ENCODE measurements around the gene USP30. TPM values are rescaled to one million over a fixed set of nuclear protein-coding genes. Genes with fewer than 3 reads are reported as not detected.

USP30 gene
- total RNA-seq, 1 experiment from 2014 or later, result 6.2 TPM

DNA sequence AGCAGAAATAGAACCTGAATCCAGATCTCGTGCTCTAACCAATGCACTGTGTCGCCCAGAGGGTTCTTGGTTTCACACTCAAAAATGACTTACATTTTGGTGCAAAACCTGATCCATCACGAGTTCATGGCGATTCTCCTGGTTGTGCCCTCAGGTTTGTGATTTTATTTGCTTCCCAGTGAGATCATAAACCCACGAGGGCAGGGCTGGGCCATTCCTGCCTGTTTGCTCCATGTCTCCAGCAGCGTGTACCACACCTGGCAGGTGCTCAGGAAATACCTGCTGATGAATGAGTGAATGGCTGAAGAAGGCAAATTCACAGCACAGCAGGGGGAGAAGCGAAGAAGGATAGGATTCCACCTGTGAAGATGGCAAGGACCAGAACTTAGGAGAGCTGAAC lies 73.4 kb downstream of the USP30 start:
- DNase-seq (ENCODE audit: low spot score), result no peak

DNA sequence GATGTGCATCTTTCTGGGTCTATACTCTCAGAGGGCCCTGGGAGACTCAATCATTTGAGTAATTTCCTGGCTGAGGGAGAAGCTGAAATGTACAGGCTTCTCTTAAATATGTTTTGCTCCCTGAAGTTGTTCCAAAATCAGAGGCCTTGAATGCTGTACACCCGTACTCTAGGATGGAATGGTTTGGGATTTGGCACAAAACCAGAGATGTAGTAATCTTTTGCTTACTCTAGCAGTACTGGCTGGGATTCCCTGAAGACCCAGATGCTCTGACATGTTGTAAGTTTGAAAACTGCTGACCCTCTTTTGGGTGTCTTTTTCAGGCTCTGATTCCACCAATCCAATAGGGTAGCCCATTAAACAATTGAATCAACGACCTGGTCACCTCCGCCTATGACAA lies 74.4 kb downstream of the USP30 start:
- no peak for DNase-seq (ENCODE audit: low spot score)

GRCh38 chr12:109127533-109128242 lies 75.3 kb downstream of the USP30 start:
- no peak for DNase-seq (ENCODE audit: low spot score)

GRCh38 chr12:109130297-109131153 lies 78.1 kb downstream of the USP30 start:
- DNase-seq (ENCODE audit: low spot score), result no peak

DNA sequence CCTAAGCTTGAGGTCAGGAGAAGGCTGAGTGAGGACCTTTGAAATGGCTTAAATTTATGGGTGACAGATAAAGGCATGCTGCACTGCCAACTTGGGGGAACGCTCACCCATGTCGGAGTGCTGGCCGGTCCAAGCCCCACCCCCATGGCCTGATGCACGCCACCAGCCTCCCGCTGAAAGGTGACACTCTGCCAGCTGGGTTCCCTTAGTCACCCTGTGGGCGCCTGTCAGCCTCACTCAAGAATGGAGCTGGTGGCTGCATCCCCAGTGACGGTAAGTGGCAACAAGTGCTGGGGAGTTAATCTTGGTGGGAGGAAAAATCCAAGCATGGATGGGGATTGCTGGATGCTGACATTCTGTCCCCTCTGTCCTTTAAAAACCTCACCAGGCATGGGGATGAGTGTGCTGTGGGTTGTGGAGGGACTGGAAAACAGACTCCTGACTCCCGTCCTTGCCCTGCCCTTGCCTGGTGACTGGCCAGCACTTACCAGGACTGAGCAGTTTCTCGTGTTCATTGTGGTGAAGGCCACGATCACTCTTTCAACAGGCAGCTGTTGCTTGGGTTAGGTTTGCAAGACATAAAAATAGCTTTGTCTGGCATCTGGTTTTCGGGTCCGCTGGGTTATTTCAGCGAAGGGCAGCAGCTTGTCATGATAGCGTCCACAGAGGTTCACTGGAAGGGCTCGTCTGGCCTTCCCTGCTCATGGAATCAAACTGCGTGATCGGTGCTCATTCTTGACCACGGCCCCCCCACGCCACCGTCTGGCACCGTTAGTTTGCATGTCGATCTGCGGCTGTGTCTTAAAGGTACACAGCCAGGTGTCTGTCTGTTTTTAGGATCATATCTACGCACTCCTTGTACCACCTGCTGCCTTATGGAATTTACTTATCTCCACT lies 79.0 kb downstream of the USP30 start:
- DNase-seq (ENCODE audit: low spot score), result no peak

GRCh38 chr12:109134186-109134917 lies 82.0 kb downstream of the USP30 start:
- peak; percentile 39 for DNase-seq (ENCODE audit: low spot score)

DNA sequence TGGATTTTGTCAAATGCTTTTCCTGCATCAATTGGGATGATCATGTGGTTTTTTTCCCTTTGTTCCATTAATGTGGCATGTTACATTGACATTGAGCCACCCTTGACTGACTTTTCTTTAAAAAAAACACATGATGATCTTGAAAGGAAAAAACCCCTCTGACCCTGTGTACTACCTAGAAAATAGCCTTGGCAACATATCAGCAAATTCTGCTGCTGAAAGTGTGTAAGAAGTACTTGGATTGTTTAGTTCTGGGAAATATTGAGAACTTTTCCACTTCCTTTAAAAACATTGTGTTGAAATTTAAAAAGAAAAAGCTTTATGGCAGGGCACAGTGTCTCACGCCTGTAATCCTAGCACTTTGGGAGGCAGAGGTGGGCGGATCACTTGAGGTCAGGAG lies 84.7 kb downstream of the USP30 start:
- no peak for DNase-seq (ENCODE audit: low spot score)

Small RNA genes within 50 kb of the gene (small RNA-seq; reads per million reads assigned to genes)
- gene AC190387.1, result not detected
- gene RNA5SP372, result 0.43 reads per million

Other genes with a start within 250 kb of the USP30 start
- 10.4 and 13.1 TPM in 2 replicates for gene SSH1, start 195.0 kb upstream of the USP30 start, total RNA-seq (2014; rRNA removed; shearing (Covaris generic))
- gene DAO, start 172.5 kb upstream of the USP30 start, total RNA-seq (2014; rRNA removed; shearing (Covaris generic)), result not detected in 2 replicates
- 0.03 TPM in 1 of 2 replicates, not detected in the other for gene SVOP, start 31.5 kb upstream of the USP30 start, total RNA-seq (2014; rRNA removed; shearing (Covaris generic))
- gene ALKBH2, start 40.9 kb downstream of the USP30 start, total RNA-seq (2014; rRNA removed; shearing (Covaris generic)), result 41.0 and 44.7 TPM in 2 replicates
- gene UNG, start 45.0 kb downstream of the USP30 start, total RNA-seq (2014; rRNA removed; shearing (Covaris generic)), result 134 and 158 TPM in 2 replicates
- 1.6 and 4.8 TPM in 2 replicates for gene ACACB, start 64.0 kb downstream of the USP30 start, total RNA-seq (2014; rRNA removed; shearing (Covaris generic))